Activated CD4-positive, CD25-positive, alpha-beta regulatory T cell treated with anti-CD3 and anti-CD28 coated beads, Interleukin-2, amount 50 U/mL, for 24 hours (primary cell): ENCODE results near the gene TANC1.
"Not testable (repeated sequence)": the region's sequence is repeated elsewhere in the genome, so short reads cannot be mapped to it uniquely, and the experiment has no call there.

ENCODE experiments used
- ATAC-seq, 2 donors: fragments of 150-1000 bp; cut with Tn5 transposase; one replicate each; pipeline ENCODE4 v1.10.0; 2021; ENCODE audit warnings: mild to moderate bottlenecking in 1 of 2, moderate library complexity in 1 of 2

The TANC1 gene

GRCh38 chr2:159124931-159125467 is 156.6 kb downstream of the TANC1 start:
- no peak for ATAC-seq

GRCh38 chr2:159125858-159126257 is 157.4 kb downstream of the TANC1 start:
- ATAC-seq, result no peak

- ATAC-seq, result no peak
These were observed 158.1 kb downstream of the TANC1 start for GRCh38 chr2:159126432-159127022.

GRCh38 chr2:159128191-159128590 is 159.8 kb downstream of the TANC1 start:
- no peak for ATAC-seq

GRCh38 chr2:159129269-159129668 is 160.8 kb downstream of the TANC1 start:
- ATAC-seq, result no peak

GRCh38 chr2:159129824-159130223 is 161.4 kb downstream of the TANC1 start:
- ATAC-seq, result no peak

GRCh38 chr2:159130302-159130701 is 161.9 kb downstream of the TANC1 start:
- peak in 1 of 2 donors; percentile 10 for ATAC-seq

GRCh38 chr2:159131267-159131913 is 162.9 kb downstream of the TANC1 start:
- no peak for ATAC-seq

- no peak for ATAC-seq
These were observed 163.5 kb downstream of the TANC1 start for GRCh38 chr2:159131914-159132281.

- no peak for ATAC-seq
These were observed 165.4 kb downstream of the TANC1 start for GRCh38 chr2:159133797-159134196.

GRCh38 chr2:159134979-159135378 is 166.5 kb downstream of the TANC1 start:
- no peak for ATAC-seq

GRCh38 chr2:159136391-159136790 is 168.0 kb downstream of the TANC1 start:
- ATAC-seq, result no peak

- ATAC-seq, result no peak
These were observed 169.2 kb downstream of the TANC1 start for GRCh38 chr2:159137511-159138241.

- no peak for ATAC-seq
These were observed 170.3 kb downstream of the TANC1 start for GRCh38 chr2:159138642-159139182.

GRCh38 chr2:159139216-159139933 is 170.9 kb downstream of the TANC1 start:
- no peak for ATAC-seq

GRCh38 chr2:159140070-159140769 is 171.8 kb downstream of the TANC1 start:
- no peak for ATAC-seq

- ATAC-seq, result not testable (repeated sequence)
These were observed 172.4 kb downstream of the TANC1 start for GRCh38 chr2:159140821-159141220.

GRCh38 chr2:159144776-159145614 is 176.6 kb downstream of the TANC1 start:
- ATAC-seq, result no peak

- ATAC-seq, result no peak
These were observed 177.4 kb downstream of the TANC1 start for GRCh38 chr2:159145745-159146354.

- ATAC-seq, result no peak
These were observed 178.7 kb downstream of the TANC1 start for GRCh38 chr2:159146996-159147666.
